GM12872 (cell line): Measurements from ENCODE around the gene CLCF1.

Experiments
- CTCF ChIP-seq: IDR thresholded peaks from 3 replicates; pipeline ENCODE4 v1.5.1; 2011; ENCODE audit warnings: low read depth, mild to moderate bottlenecking, low read length, moderate library complexity; ENCODE audit not compliant: insufficient read depth

CLCF1 gene

GRCh38 chr11:67321313-67321871 is 52.0 kb downstream of the CLCF1 start:
- no peak for TF ChIP-seq CTCF

- no peak for TF ChIP-seq CTCF
These were observed 52.7 kb downstream of the CLCF1 start for GRCh38 chr11:67320691-67321090.

DNA sequence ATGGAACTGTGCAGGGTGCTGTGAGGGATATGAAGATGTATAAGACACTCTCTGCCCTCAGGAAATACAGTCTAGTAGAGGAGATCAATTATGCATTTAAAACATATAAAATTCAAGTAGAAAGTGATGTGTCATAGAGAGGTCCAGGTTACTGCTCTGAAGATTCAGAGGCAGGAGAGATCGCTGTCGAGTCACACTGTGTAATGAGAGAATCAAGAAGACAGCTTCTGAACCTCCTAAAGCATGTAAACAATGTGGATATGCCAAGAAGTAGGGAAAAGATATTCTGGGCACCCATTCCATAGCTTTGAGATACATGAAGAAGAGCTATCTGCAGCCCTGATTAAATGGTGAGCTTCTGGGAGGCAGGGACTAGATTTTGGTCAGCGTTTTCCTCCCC is 53.4 kb downstream of the CLCF1 start:
- TF ChIP-seq CTCF, result no peak

GRCh38 chr11:67317888-67318555 is 55.4 kb downstream of the CLCF1 start:
- no peak for TF ChIP-seq CTCF

GRCh38 chr11:67317205-67317887 is 56.1 kb downstream of the CLCF1 start:
- peak; percentile 88 for TF ChIP-seq CTCF

GRCh38 chr11:67316882-67317204 is 56.6 kb downstream of the CLCF1 start:
- TF ChIP-seq CTCF, result no peak

- no peak for TF ChIP-seq CTCF
These were observed 58.0 kb downstream of the CLCF1 start for GRCh38 chr11:67315325-67315909.
